OCI-LY7 (cell line): ENCODE measurements around the gene ADCY3. TPM values are rescaled to one million over a fixed set of nuclear protein-coding genes. Genes with fewer than 3 reads are reported as not detected.

ENCODE experiments used
- BruUV-seq: library from RNA; stranded (reverse); fragments of 400-500 nt; replicated peaks from 2 replicates; lab custom pipeline; 2021; lab: Mats Ljungman, UMichigan
- CTCF ChIA-PET: fragments of 300-600 bp; sonication (Branson Sonifier 250); formaldehyde crosslinking; loops from one replicate; lab custom pipeline; 2022; ENCODE audit warnings: antibody characterized with exemption; ENCODE audit not compliant: unreplicated experiment; lab: Charles Lee
- POLR2A ChIA-PET: fragments of 300-600 bp; sonication (Branson Sonifier 250); formaldehyde crosslinking; loops from one replicate; lab custom pipeline; 2022; ENCODE audit warnings: antibody characterized with exemption; lab: Charles Lee
- DNase-seq: peaks from one replicate; pipeline ENCODE4 v3.0.0-alpha.2; 2015; ENCODE audit warnings: low spot score
- H2AFZ ChIP-seq: fragments of 200-600 bp; sonication (generic), shearing (Covaris generic); 2 replicates; pipeline ENCODE4 v1.6.1; 2014; ENCODE audit warnings: mild to moderate bottlenecking, antibody characterized with exemption, low read length, moderate library complexity
- H3K27ac ChIP-seq: fragments of 200-600 bp; sonication (generic); 2 replicates; pipeline ENCODE4 v1.5.1; 2014; ENCODE audit warnings: mixed run types, low read depth, mild to moderate bottlenecking, moderate library complexity, low read length, inconsistent platforms; ENCODE audit not compliant: poor library complexity, severe bottlenecking
- H3K36me3 ChIP-seq: fragments of 200-600 bp; sonication (generic); 2 replicates; pipeline ENCODE4 v1.6.1; 2014; ENCODE audit warnings: mild to moderate bottlenecking, antibody characterized with exemption, low read length, moderate library complexity, mixed read lengths; ENCODE audit not compliant: insufficient read depth
- H3K4me1 ChIP-seq: fragments of 200-600 bp; sonication (generic); 2 replicates; pipeline ENCODE4 v1.5.1; 2014; ENCODE audit warnings: mild to moderate bottlenecking, low read length; ENCODE audit not compliant: insufficient read depth, poor library complexity, severe bottlenecking
- H3K4me2 ChIP-seq: fragments of 200-600 bp; sonication (generic); 2 replicates; pipeline ENCODE4 v1.6.1; 2014; ENCODE audit warnings: mild to moderate bottlenecking, low read length
- H3K4me3 ChIP-seq: fragments of 200-600 bp; sonication (generic); 2 replicates; pipeline ENCODE4 v1.5.1; 2014; ENCODE audit warnings: mild to moderate bottlenecking, low read depth, low read length; ENCODE audit not compliant: poor library complexity, severe bottlenecking
- H3K79me2 ChIP-seq: fragments of 200-600 bp; sonication (generic); 2 replicates; pipeline ENCODE4 v1.6.1; 2016; ENCODE audit warnings: low read depth, mild to moderate bottlenecking, low read length, moderate library complexity, mixed read lengths; ENCODE audit not compliant: insufficient read depth
- H3K9me2 ChIP-seq: fragments of 200-600 bp; sonication (generic); 2 replicates; pipeline ENCODE4 v1.6.1; 2016; ENCODE audit warnings: mild to moderate bottlenecking, low read length, mixed read lengths; ENCODE audit not compliant: insufficient read depth
- H3K9me3 ChIP-seq: fragments of 200-600 bp; sonication (generic); 2 replicates; pipeline ENCODE4 v1.6.1; 2014; ENCODE audit warnings: mild to moderate bottlenecking, mixed run types, low read length, mixed read lengths
- H4K20me1 ChIP-seq: fragments of 200-600 bp; sonication (generic); 2 replicates; pipeline ENCODE4 v1.6.1; 2014; ENCODE audit warnings: mild to moderate bottlenecking, antibody characterized with exemption, low read length, moderate library complexity, mixed read lengths; ENCODE audit not compliant: insufficient read depth
- EZH2phosphoT487 ChIP-seq: fragments of 200-600 bp; sonication (generic); IDR thresholded peaks from 2 replicates; pipeline ENCODE4 v1.6.1; 2018; ENCODE audit warnings: low read depth, borderline replicate concordance, mild to moderate bottlenecking, mixed run types, antibody characterized with exemption, low read length, moderate library complexity, mixed read lengths
- intact Hi-C: fragments of 100-400 bp; cut with micrococcal nuclease; formaldehyde crosslinking; loops from one replicate; pipeline ENCODE4 v1.10.0; 2022; ENCODE audit not compliant: unreplicated experiment
- total RNA-seq, 2 experiments: library from RNA; depleted of rRNA in 1 of 2; stranded (reverse); fragments of >200 nt in 1 of 2; shearing (Covaris generic) in 1 of 2; gene quantifications; 2 replicates each; pipeline ENCODE4 v1.2.3, GENCODE V29; 2014 to 2022
- TF ChIP-seq, protein P1 (sequence below): fragments of 200-600 bp; sonication (generic); conservative IDR thresholded peaks from 2 replicates; pipeline ENCODE4 v1.5.1; 2014; ENCODE audit warnings: mild to moderate bottlenecking, antibody characterized with exemption, low read length, moderate library complexity, mixed read lengths

ADCY3 gene
- total RNA-seq, 2 experiments from 2014 or later = 45.8 to 55.0 TPM

DNA sequence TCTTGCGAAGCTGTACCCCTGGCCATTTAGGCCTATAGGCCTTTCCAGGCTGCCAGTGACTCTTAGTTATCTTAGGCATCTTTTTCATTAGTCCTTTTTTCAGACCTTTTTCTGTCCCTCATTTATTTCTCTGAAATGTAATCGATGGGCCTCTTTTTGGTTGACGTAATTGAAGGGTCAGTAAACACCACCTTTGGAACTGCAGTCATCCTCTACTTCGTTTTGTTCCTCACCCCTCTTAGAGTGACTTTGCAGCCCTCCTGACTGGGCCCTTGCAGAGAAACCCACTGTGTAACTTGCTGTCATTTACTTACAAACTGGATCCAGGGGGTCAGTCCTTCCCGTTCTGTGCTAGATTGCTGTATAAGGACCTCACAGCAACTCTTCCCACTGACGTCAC lies 103.6 kb downstream of the ADCY3 start:
- Histone ChIP-seq H2AFZ (no peak overlapping the region), H4K20me1 (peaks cover 5% of the 10 kb centered on the region; the same call in 1 of the 2 replicates), H3K4me1 (no peaks in the 10 kb centered on the region), H3K79me2 (peaks cover 30% of the 10 kb centered on the region), H3K9me3 (0 out of 2 replicates have a peak, but pooled peaks cover 8% of the 10 kb centered on the region), H3K27ac (no peak overlapping the region), H3K36me3 (peaks cover 99% of the 10 kb centered on the region), H3K4me3 (no peak overlapping the region), H3K4me2 (no peak overlapping the region), H3K9me2 (no peaks in the 10 kb centered on the region)
- ChIA-PET POLR2A (no interaction called here), CTCF (no interaction called here)
- BruUV-seq = no TSS peak
- DNase-seq = no peak
- intact Hi-C loops = no loop called here
- TF ChIP-seq EZH2phosphoT487 = no peak
- TF ChIP-seq, protein P1, sequence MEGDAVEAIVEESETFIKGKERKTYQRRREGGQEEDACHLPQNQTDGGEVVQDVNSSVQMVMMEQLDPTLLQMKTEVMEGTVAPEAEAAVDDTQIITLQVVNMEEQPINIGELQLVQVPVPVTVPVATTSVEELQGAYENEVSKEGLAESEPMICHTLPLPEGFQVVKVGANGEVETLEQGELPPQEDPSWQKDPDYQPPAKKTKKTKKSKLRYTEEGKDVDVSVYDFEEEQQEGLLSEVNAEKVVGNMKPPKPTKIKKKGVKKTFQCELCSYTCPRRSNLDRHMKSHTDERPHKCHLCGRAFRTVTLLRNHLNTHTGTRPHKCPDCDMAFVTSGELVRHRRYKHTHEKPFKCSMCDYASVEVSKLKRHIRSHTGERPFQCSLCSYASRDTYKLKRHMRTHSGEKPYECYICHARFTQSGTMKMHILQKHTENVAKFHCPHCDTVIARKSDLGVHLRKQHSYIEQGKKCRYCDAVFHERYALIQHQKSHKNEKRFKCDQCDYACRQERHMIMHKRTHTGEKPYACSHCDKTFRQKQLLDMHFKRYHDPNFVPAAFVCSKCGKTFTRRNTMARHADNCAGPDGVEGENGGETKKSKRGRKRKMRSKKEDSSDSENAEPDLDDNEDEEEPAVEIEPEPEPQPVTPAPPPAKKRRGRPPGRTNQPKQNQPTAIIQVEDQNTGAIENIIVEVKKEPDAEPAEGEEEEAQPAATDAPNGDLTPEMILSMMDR = no peak

DNA sequence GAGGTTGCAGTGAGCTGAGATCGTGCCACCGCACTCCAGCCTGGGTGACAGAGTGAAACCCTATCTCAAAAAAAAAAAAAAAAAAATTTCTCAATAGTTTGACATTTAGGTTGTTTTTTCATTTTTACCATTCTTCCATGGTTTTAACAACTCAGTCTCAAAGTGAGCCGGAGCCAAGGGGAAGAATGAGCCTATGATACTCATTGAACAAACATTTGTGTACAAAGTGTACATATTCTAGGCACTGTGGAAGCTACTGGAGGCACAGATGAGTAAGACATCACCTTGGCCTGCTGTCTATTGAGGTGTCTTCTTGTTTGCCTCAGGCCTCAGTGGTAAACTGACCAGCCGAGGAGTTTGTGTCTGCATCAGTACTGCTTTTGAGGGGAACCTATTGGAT lies 104.9 kb downstream of the ADCY3 start:
- POLR2A ChIA-PET = interaction anchor here (0.9 kb wide), 1 partner anchor 456 kb away, joined by 6 read pairs; no protein-coding TSS in a partner anchor
- Histone ChIP-seq H3K4me2 (no peak overlapping the region), H3K4me3 (no peak overlapping the region), H3K36me3 (peaks cover 96% of the 10 kb centered on the region), H3K27ac (no peak overlapping the region), H3K79me2 (peaks cover 39% of the 10 kb centered on the region), H3K9me3 (0 out of 2 replicates have a peak, but pooled peaks cover 8% of the 10 kb centered on the region), H3K4me1 (no peaks in the 10 kb centered on the region), H2AFZ (no peak overlapping the region), H3K9me2 (no peaks in the 10 kb centered on the region), H4K20me1 (peaks cover 5% of the 10 kb centered on the region; the same call in 1 of the 2 replicates)
- TF ChIP-seq, protein P1 = no peak
- no peak for TF ChIP-seq EZH2phosphoT487
- BruUV-seq = no TSS peak
- CTCF ChIA-PET = no interaction called here
- intact Hi-C loops = no loop called here
- no peak for DNase-seq

DNA sequence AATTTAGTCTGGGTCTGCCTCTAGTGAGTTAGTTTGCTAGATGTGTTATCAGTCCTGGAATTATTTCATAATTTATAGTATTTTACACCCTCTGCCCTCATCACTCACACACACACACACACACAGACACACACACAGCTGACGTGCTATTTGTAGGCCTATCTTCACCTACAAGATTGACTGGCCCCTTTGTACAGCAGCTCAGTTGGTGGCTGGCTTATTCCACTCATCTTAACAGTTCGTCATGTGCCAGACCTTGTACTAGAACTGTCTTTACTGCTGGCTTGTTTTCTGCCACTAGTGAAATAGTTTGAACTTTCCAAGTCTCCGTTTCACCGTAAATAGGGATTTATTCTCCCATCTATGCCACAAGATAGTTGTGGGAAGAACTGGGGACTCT lies 105.5 kb downstream of the ADCY3 start:
- Histone ChIP-seq H3K79me2 (peaks cover 46% of the 10 kb centered on the region), H3K4me2 (no peak overlapping the region), H3K4me1 (no peaks in the 10 kb centered on the region), H3K27ac (no peak overlapping the region), H3K36me3 (peaks cover 96% of the 10 kb centered on the region), H3K4me3 (no peak overlapping the region), H3K9me3 (0 out of 2 replicates have a peak, but pooled peaks cover 8% of the 10 kb centered on the region), H2AFZ (no peak overlapping the region), H3K9me2 (no peaks in the 10 kb centered on the region), H4K20me1 (peaks cover 5% of the 10 kb centered on the region; the same call in 1 of the 2 replicates)
- TF ChIP-seq EZH2phosphoT487 = no peak
- TF ChIP-seq, protein P1 = no peak
- intact Hi-C loops = no loop called here
- CTCF ChIA-PET = no interaction called here
- no peak for DNase-seq
- POLR2A ChIA-PET = interaction anchor here (0.5 to 0.9 kb wide), 2 partner anchors 456 to 924 kb away, joined by 6 to 8 read pairs; no protein-coding TSS in a partner anchor
- BruUV-seq = no TSS peak
